HepG2 (cell line): Measurements from ENCODE around the gene RNU6-1. TPM values are rescaled to one million over a fixed set of nuclear protein-coding genes. Genes with fewer than 3 reads are reported as not detected.

ENCODE experiments used
- ATF7 ChIP-seq, 2 experiments: fragments of 450-650 bp in 1 of 2; sonication (generic) in 1 of 2; formaldehyde crosslinking in 1 of 2; IDR thresholded peaks; 2 replicates each; pipeline versions ENCODE4 v1.4.0 to v1.6.1; 2016 to 2020; ENCODE audit warnings: antibody characterized with exemption in 1 of 2, mild to moderate bottlenecking in 1 of 2, missing genetic modification reagents in 1 of 2
- CREB1 ChIP-seq, 2 experiments: fragments of 450-650 bp in 1 of 2; IDR thresholded peaks; 2 replicates each; pipeline ENCODE4 v1.6.1; 2016 to 2017; ENCODE audit warnings: control low read depth in 1 of 2, mild to moderate bottlenecking in 1 of 2, missing compliant biosample characterization in 1 of 2, missing genetic modification characterization in 1 of 2
- EZH2 ChIP-seq: conservative IDR thresholded peaks from 2 replicates; pipeline ENCODE4 v1.6.1; 2012; ENCODE audit warnings: mild to moderate bottlenecking, low read depth, low read length, moderate library complexity
- HNRNPLL ChIP-seq: fragments of 200-400 bp; formaldehyde crosslinking; IDR thresholded peaks from 2 replicates; pipeline ENCODE4 v1.6.1; 2017; ENCODE audit warnings: mild to moderate bottlenecking, low read depth, low read length; ENCODE audit not compliant: poor library complexity, severe bottlenecking
- MAX ChIP-seq: IDR thresholded peaks from 2 replicates; pipeline ENCODE4 v1.6.1; 2012; ENCODE audit warnings: inconsistent platforms
- PHF8 ChIP-seq: sonication (generic); formaldehyde crosslinking; IDR thresholded peaks from 2 replicates; pipeline ENCODE4 v1.5.0; 2020; ENCODE audit warnings: missing genetic modification reagents
- SNAPC5 ChIP-seq: sonication (generic); formaldehyde crosslinking; IDR thresholded peaks from 2 replicates; pipeline ENCODE4 v1.8.1; 2023; ENCODE audit warnings: mild to moderate bottlenecking, missing genetic modification reagents, borderline replicate concordance
- TAF15 ChIP-seq: fragments of 200-400 bp; formaldehyde crosslinking; IDR thresholded peaks from one replicate; pipeline ENCODE4 v1.6.1; 2018; ENCODE audit warnings: mild to moderate bottlenecking, low read depth, low read length; ENCODE audit not compliant: poor library complexity, severe bottlenecking
- XRCC5 ChIP-seq: fragments of 200-400 bp; formaldehyde crosslinking; optimal IDR thresholded peaks from 2 replicates; pipeline ENCODE3; 2017; ENCODE audit warnings: mild to moderate bottlenecking, low read length
- ZBTB39 ChIP-seq: sonication (generic); formaldehyde crosslinking; IDR thresholded peaks from 2 replicates; pipeline ENCODE4 v1.5.0; 2020; ENCODE audit warnings: missing genetic modification reagents
- ZFY ChIP-seq: sonication (generic); formaldehyde crosslinking; IDR thresholded peaks from 2 replicates; pipeline ENCODE4 v1.4.0; 2020; ENCODE audit warnings: missing genetic modification reagents
- ZNF777 ChIP-seq: sonication (generic); formaldehyde crosslinking; IDR thresholded peaks from 2 replicates; pipeline ENCODE4 v1.4.0; 2020; ENCODE audit warnings: missing genetic modification reagents
- ZNF800 ChIP-seq: sonication (generic); formaldehyde crosslinking; IDR thresholded peaks from 2 replicates; pipeline ENCODE4 v1.4.0; 2020; ENCODE audit warnings: missing genetic modification reagents
- polyA plus RNA-seq, 8 experiments: library from polyadenylated mRNA; depleted of rRNA in 3 of 8; stranded (reverse) in 7 of 8; unstranded in 1 of 8; fragments of >200 nt; fragmentation: Illumina TruSeq in 4 of 8; extraction: Trizol in 4 of 8; gene quantifications; 2 replicates each; pipeline versions ENCODE4 v1.2.1 to v1.2.3, GENCODE V29; 2011 to 2016; ENCODE audit warnings: low read depth in 4 of 8, missing spikeins in 1 of 8, mixed read lengths in 1 of 8; ENCODE audit not compliant: insufficient read depth in 1 of 8
- total RNA-seq, 5 experiments: library from RNA; depleted of rRNA; stranded (reverse); fragments of >200 nt; fragmentation: Illumina TruSeq; extraction: Trizol; gene quantifications; 2 replicates each; pipeline ENCODE4 v1.2.3, GENCODE V29; 2016; ENCODE audit warnings: low read depth in 1 of 5

Gene RNU6-1
- total and polyA plus RNA-seq, 2 of the 13 experiments (the other 11 are each of a cell fraction or from before 2014, with no cell fraction given): under 0.01 TPM; not detected in 1

- TF ChIP-seq ZNF800 (CRISPR knock-in tag) (peak; percentile 35; the same call in 1 of the 2 replicates), CREB1 (IDR thresholded peaks at IDR 0.05) (peak; percentile 55; the same call in 1 of the 2 replicates), CREB1 (CRISPR knock-in tag; IDR thresholded peaks at IDR 0.05) (no peak), ZFY (peak; percentile 27; the same call in 1 of the 2 replicates), TAF15 (no peak), ZNF777 (CRISPR knock-in tag) (peak; percentile 90), XRCC5 (peak; percentile 12), ATF7 (IDR thresholded peaks at IDR 0.05) (peak; percentile 53; the same call in 1 of the 2 replicates), ATF7 (CRISPR knock-in tag; IDR thresholded peaks at IDR 0.05) (no peak), MAX (0 out of 2 replicates have a peak, but pooled peaks have one; percentile 11), EZH2 (peak; percentile 50; the same call in 1 of the 2 replicates), ZBTB39 (CRISPR knock-in tag) (0 out of 2 replicates have a peak, but pooled peaks have one; percentile 34), SNAPC5 (CRISPR knock-in tag) (no peak), PHF8 (CRISPR knock-in tag) (0 out of 2 replicates have a peak, but pooled peaks have one; percentile 23), HNRNPLL (peak; percentile 14)
These were observed 5.1 kb downstream of the RNU6-1 start (continued) for GRCh38 chr15:67834581-67835296.
